Measurements from ENCODE around the gene NARF. TPM values are rescaled to one million over a fixed set of nuclear protein-coding genes. Genes with fewer than 3 reads are reported as not detected.

The NARF gene
- total and polyA plus RNA-seq, 2 of the 8 experiments (the other 6 are each of a cell fraction or from before 2014, with no cell fraction given): 97.4 to 131 TPM

GRCh38 chr17:82457929-82458178 lies 687 bp upstream of the NARF start (continued):
- TF ChIP-seq POU5F1 (IDR thresholded peaks at IDR 0.05; ENCODE audit: low read depth, low read length): no peak
- no peak for TF ChIP-seq ZNF274 (IDR thresholded peaks at IDR 0.05; ENCODE audit: borderline replicate concordance, extremely low read depth, low read length)
- no peak for TF ChIP-seq MAFK (IDR thresholded peaks at IDR 0.05; ENCODE audit: low read depth, low read length)
- no peak for TF ChIP-seq POLR2A (IDR thresholded peaks at IDR 0.05; ENCODE audit: control extremely low read depth in 1 of 2, low read depth in 2 of 2, low read length in 2 of 2)
- no peak for TF ChIP-seq SIRT6 (IDR thresholded peaks at IDR 0.05; ENCODE audit: low read length)
- TF ChIP-seq E2F6 (IDR thresholded peaks at IDR 0.05): 0 out of 2 replicates have a peak, but pooled peaks have one; percentile 53
- TF ChIP-seq SIN3A (conservative IDR thresholded peaks at IDR 0.05 in 1 of 2, IDR thresholded peaks at IDR 0.05 in 1 of 2; ENCODE audit: low read depth in 1 of 2, low read length in 2 of 2): peak; percentile 82 to 95
